CD4-positive, alpha-beta T cell treated with Interferon alpha-2 for 1 hour (primary cell): ENCODE measurements around the gene KIF1B.

ENCODE experiments used
- DNase-seq, 2 donors: peaks; one replicate each; pipeline ENCODE4 v3.0.0-alpha.2; 2020 to 2022

The KIF1B gene

DNA sequence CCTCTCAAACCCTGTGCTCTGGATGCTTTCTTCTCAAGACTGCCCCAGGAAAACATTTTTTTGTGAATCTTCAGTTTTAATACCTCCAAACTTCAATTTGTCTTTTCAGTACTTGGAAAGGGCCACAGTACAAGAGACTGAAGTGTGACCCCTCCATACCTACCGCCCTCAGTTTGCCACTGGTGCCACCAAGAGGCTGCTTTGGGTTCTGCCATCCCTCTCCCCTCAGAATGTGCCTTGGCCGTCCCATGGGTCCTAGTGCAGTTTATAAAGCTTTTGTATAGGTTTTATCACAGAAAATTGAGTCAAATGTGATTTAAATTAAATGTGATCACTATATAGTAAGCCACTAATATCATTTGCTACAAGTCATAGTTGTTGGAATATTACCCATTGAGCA, 127.7 kb downstream of the KIF1B start:
- DNase-seq: peak; percentile 4 to 51

DNA sequence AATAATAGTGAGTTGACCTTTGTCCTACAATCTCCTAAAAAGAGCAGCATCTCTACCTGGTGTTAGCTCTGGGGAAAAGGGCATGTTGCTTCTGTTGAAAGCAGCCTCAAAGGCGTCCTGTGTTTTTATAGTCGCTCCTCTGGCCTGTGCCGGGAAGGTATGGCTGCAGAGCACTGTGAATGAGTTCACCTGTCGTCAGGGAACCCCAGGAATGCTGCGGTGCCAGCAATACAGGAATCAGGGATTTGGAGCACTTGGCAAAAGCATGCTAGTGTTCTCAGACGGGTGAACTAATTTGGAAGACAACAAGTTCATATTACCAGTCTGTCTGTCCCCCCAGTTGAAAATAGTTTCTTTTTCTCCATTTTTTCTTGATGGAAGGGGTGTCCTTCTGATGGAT, 128.2 kb downstream of the KIF1B start:
- DNase-seq: no peak

DNA sequence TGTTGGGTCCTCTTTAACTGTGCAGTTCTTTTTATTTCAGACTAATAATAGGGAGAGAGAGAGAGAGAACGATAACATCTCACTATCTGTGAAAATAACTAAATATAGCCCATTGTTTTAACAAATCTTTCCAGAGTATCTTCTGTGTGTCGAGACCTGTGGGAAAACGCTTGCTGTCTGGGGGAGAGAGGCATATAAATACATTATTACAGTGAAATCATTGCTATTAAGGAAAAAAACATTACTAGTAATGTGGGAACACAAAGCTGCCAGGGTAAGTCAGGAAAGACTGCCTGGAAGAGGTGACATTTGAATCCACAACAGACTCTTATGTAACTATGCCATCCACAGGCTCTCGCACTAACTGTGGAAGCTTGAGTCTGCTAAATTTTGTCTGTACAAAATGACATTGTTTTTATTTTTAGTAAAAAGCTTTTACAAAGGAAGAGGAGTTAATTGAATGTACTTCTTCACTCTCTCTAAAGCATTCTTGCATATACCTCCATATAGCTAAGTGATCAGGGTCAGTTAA, 128.7 kb downstream of the KIF1B start:
- no peak for DNase-seq

DNA sequence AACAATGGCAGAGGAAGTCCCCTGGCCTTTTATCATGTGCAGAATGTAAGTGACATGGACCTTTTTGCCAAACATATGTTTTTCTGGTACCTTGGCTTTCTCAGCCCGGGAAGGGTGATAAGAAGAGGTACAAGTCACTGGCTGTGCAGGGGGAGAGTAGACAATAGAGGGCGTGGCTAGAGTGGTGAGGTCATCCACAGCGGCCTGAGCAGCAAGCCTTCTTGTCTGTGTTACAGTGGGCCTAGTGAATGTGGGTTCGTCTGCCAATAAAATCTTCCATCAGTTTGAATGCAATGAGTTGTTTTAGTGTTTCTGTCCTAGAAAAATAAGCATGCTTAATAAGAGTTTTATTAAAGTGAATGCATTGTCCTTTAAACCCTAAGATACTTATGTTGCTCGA, 129.4 kb downstream of the KIF1B start:
- DNase-seq: no peak

DNA sequence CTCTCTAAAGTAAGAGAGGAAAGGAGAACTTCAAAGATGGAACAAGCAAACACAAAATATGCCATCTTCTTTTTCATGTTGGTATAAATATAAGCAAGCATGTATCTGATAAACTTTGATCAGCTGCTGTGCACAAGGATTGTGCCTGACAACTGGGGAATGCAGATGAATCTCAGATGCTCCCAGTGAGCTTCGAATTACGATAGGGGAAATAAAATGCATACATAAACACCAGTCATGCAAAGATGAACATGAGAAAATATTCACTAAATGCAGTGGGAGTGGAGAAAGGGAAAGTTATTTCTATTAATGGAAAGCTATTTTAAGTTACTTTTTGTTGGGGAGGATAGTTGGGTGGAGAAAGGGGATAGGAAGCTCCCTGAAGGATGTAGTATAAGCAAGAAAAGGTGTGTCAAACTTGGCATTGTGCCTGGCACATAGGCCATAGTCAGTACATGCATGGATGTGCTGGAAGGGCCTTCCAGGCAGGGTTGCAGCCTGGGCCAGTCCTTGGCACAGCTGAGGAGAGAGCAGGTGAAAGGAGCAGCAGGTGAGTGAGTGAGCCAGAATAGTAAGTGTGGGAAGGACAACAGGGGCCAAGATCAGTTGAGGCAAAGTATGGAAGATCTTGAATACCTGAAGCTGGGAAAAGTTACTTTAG, 130.7 kb downstream of the KIF1B start:
- DNase-seq: no peak

DNA sequence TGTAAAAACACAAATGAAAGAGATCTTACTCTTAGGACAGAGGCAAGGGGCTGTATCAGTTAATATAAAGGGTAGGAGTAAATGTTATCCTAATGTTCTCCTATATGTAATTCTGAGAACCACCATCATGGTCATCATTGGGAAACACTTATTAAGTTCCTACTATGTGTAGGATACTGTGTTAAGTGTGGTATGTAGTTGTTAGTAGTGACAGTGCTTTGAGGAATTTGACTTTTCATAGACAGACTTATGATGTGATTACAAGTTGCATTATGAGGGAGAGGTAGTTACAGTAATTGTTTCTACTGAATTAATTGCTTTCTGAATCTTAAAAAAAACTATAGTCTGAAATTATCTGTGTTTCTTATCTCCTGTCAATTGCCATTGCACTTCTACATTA, 136.7 kb downstream of the KIF1B start:
- no peak for DNase-seq

DNA sequence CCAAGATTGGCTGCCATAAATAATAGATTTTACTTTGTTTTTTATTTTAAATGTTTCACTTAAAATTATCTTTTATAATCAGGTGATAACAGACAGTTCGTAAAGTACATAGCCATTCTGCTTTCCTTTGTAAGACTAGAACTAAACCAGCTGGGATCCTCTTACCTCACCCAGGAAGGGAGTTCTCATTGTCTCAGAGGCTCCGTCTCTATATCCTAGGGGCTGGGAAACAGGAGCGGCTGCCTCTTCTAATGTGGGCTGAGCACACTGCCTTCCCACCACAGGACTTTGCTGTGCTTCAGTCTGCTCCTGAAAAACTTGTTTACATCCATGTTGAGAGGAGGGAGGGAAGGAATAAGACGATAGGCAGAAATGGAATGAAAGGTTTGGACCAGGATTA, 142.9 kb downstream of the KIF1B start:
- no peak for DNase-seq

DNA sequence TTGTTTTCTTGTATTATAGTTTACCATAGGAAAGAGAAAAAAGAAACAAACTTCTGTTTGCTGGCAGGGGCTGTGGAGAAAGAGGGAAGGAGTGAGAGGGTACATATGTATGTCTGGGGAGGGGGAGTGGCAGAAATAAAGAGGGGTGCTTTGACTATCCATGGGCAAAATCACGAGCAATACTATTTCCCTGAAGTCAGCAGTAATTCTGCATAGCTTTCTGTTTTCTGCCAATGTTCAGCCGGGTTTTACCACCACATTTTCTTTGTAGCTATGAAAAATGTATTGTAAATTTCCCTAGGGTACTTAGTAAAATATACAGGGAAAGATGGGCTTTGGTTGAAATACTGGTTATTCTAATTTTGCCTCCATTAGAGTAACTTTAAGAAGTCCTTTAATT, 143.3 kb downstream of the KIF1B start:
- DNase-seq: no peak

DNA sequence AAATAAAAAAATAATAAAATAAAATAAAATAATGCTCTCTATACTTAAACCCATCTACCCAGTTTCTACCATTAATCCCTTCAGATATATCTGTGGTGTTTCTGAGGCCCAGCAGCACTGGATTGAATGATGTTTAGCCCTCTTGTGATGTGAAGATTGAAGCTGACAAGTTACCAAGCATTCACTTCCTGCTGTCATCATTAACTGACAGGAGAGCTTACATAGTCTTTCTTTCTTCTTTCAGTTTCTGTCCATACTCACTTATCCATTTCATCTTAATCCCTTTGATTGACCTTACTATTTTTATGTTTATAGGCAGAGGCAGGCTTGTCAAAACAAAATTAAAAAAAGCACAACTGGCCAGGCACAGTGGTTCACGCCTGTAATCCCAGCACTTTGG, 149.7 kb downstream of the KIF1B start:
- DNase-seq: no peak

DNA sequence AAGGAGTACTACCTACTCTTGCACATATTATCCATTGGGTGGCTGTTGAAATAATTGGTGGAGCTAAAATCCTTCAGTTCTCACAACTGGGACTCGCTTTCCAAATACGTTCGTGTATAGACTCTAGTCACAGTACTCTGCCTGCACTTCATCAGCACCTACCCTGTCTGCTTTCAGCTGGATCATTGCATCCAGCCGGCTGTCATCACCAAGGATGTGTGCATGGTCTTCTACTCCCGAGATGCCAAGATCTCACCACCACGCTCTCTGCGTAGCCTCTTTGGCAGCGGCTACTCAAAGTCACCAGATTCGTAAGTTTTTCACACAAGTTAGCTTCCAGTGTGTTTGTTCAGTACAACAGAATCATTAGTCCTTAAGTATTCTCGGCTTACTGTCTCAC, 151.1 kb downstream of the KIF1B start:
- no peak for DNase-seq

DNA sequence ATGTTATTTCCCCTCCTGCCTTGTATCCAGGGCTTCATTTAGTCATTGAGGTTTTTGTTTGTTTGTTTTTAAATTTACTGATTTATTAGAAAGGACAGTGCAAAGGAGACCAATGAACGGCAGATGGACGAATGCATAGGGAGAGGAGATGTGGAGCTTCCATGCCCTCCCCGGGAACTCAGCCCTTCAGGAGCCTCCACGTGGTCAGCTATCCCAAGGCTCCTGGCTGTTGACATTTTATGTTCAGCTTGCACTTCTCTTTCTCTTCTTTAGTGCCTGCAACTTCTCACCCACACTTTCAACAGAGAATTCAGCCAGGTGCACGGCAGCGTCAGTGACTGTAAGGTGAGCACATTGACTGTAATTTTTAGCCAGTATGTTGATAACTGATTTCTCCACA, 157.8 kb downstream of the KIF1B start:
- no peak for DNase-seq

DNA sequence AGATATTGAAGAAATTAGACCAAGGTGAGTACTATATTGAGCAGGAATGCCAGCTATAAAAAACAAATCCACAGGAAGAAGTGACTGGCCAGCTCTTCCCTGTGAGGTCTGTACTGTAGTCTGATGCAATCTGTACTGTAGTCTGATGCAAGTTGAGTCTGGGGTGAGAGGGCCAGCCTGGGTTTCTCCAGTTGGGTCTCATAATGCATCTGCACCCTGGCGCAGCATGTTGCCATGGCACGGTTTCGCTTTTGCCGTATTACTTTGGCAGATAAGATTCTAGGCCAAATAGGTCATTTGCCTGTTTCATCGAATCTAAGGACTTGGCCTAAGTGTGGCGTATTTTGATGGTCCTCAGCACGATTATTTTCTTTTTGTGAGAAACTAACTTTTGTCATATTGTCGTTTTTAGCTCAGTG, 164.1 kb downstream of the KIF1B start:
- DNase-seq: no peak

DNA sequence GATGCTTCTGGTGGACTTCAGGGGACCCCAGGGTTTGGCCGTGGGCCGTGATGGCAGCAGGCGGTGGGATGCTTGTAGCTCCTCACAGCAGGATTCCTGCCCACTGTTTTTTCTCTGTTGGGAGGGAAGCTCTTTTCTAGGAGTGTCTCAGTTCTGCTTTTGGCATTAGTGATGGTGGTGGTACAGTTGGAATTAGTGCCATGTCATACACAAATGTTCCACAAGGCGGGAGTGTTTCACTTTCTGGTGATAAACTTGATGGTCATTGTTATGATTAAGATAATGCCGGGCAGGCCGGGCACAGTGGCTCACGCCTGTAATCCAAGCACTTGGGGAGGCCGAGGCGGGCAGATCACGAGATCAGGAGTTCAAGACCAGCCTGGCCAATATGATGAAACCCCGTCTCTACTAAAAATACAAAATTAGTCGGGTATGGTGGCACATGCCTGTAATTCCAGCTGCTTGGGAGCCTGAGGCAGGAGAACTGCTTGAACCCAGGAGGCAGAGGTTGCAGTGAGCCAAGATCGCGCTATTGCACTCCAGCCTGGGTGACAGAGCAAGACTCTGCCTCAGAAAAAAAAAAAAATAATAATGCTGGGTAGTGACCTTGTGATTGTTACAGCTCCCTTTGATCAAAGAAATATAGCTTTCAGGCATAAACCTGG, 167.1 kb downstream of the KIF1B start:
- peak; percentile 48 to 60 for DNase-seq

DNA sequence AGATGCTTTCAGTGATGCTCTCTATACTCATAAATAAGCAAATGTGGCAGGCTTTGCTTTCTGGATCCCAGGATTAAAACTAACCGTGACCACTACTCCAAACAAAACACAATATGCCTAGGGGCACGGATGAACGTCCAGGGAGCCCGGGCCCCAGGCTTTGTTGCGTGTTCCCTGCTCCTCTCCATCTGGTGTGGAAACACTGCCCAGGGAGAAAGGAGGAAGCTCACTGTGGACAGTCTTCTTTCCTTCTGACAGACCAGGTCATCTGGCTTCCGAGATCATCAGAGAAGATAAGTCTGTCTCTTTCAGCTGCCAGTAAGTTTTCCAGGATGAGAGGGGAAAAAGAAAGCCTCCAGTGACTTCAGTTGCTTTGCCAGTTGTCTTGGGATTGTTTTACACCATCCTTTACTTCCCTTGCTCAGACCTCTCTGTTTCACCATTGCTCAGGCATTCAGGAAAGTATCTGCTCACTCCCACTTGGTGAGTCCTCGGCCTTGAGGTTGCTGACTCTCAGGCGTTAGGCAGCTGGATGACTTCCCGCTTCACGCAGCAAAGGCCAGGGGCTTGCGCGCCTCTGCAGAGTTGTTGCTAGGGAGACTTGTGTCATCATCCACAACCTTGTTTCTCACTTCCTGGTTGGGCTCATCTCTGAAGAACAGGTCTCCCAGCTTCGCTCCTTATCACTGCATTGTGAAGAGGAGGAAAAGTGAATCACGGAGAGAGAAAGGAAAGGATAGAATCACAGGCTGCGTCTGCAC, 167.9 kb downstream of the KIF1B start:
- peak in 1 of 2 donors; percentile 57 for DNase-seq

DNA sequence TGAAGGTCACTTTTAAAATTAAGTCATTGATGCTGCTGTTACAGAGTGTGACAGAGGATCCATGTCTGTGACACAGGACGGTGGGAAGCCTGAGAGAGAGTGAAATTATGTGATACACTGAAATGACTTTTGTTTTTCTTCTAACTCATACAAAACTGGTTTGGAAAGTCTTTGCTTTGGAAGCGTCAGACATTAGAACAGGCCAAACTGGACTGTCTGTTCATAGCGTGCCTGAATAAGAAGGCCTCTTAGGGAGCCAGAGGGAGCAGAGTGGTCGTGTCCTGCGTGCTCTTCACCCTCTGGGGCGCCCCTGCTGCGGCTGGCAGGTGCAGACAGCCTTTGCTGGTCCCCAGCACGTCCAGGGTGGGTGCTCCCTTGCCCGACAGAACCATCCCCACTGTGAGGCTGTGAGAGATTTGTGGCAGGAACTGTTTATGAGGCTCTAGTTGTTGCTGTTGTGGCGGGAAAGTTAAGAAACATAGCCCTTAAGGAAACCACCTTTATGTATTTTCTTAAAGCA, 168.8 kb downstream of the KIF1B start:
- no peak for DNase-seq

DNA sequence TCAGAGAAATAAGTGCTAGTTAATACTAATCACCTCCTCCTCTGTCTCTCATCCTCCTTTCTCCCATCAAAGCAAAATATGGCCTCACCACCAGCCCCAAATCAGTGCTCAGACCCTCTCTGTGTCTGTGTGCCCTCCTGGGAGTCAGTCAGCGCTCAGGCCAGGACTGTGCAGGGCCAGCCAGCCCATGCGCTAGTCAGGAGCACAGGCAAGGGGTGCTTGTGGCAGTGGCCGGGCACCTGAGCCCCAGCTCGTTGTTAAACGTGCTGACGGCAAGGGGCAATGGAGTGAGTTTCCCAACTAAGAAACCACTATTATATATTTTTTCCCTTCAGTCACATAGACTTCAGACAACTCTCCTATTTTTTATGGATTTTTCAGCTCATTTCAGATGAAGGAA, 169.3 kb downstream of the KIF1B start:
- DNase-seq: no peak

DNA sequence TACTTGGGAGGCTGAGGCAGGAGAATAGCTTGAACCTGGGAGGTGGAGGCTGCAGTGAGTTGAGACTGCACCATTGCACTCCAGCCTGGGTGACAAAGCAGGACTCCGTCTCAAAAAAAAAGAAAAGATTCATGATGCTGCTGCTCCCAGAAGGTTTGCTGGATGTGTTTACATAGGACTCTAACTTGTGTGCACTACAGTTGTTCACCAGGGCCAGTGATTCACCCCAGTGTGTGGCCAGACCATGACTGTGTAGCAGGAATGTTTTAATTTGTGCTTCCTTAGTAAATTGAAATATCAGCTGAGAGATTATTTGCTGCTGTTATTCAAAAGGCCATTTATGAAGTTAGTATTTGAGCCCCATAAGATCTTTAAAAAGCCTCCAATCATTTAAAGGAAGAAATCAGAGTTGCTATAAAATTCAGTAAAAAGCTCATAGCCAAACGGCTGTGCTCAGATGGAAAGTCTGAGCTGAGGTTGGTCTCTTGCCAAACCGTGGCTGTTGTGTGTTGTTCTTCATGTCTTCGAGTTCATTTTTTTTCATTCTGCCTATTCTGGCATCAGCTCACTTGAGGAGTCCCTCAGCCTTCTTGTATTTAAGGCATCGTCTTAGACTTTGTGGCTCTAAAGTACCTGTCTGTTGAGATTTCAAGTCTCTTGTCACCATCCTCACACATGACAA, 170.4 kb downstream of the KIF1B start:
- DNase-seq: no peak

DNA sequence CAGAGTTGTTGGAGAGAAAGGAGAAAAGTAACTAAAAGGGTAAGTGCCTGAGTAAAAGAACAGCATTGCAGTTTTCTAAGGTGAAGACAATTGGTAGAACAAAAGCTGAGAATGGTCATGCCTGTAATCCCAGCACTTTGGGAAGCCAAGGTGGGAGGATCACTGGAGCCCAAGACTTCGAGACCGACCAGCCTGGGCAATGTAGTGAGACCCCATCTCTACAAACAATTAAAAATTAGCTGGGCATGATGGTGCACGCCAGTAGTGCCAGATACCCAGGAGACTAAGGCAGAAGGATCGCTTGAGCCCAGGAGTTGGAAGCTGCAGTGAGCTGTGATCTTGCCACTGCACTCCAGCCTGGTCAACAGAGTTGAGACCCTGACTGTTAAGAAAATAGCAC, 173.3 kb downstream of the KIF1B start:
- DNase-seq: no peak

DNA sequence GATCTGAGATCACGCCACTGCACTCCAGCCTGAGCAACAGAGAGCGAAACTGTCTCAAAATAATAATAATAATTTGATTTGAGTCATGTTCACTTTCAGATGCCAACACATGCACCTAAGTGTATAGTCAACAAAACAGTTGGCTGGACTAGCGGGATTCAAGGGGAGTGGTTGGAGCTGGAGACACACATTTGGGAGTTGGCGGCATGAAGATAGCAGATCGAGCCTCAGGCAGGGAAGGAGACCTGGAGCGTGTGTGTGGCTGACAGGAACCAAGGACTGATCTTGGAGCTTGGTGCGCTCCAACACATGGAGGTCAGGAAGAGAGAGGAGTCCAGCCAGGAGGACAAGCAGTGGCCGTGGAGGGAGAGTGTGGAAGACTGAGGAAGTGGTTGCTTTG, 173.8 kb downstream of the KIF1B start:
- DNase-seq: no peak

DNA sequence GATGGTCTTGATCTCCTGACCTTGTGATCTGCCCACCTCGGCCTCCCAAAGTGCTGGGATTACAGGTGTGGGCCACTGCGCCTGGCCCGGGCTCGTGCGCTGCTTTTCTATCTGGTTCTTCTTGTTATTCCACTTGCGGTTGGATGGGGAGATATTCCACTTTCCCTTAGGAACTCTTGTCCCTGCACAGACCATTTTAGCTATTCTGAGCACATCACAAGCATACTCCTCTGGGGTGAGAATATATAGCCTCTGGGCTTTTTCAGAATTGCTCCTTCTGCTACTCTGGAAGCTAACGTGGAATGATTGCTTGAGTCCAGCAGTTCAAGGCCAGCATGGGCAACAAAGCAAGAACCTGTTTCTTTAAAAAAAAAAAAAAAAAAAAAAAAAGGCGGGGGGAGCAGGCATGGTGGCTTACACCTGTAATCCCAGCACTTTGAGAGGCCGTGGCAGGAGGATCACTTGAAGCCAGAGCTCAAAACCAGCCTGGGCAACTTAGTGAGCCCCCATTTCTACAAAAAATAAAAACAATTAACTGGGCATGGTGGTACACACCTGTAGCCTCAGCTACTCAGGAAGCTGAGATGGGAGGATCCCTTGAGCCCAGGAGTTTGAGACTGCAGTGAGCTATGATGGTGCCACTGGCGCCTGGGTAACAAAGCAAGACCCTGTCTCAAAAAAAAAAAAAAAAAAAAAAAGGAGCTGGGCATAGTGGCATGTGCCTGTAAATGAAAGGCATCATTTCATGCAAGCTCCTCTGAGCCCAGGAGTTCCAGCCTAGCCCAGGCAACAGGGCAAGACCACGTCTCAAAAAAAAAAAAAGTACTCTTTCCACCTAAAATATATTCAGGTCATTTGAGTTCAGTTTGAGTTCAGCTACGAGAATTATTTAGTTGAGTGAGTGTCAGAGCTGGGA, 176.6 kb downstream of the KIF1B start:
- no peak for DNase-seq

DNA sequence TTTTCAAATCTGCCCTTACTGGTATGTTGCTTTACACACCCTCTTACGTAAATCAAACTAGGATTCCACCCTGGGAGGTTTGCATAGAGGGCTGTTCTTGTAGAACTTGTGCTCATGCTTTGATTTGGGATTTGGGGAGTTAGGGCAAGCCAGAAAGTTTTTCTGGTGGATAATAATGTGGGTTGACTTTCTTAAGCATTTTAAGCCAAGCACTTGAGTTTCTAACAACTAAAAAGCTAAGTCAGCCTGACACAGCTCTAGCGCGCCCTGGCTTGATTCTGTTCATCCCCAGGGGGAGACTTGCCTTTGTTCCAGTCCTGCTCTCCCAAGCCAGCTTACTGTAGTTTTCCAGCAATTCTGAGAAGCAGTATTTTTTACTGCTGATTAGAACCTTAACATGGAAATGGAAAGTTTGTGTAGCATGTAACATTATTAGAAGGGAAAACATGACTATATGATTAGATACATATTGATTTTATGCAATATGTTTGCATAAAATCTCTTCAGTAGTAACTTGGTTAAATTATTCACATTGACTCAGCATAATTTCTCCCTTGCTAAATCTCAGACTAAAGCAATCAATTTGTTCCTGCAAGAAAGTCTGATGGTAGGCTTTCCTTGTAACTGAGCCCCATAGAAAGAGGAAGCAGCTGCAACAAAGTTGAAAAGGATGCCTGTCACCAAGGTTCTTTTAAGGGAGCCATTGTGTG, 177.5 kb downstream of the KIF1B start:
- DNase-seq: peak; percentile 10 to 13
